HepG2 (cell line): ENCODE data around the gene MICAL3. TPM values are rescaled to one million over a fixed set of nuclear protein-coding genes. Genes with fewer than 3 reads are reported as not detected.

Experiments used
- AKAP8 ChIP-seq: sonication (generic); formaldehyde crosslinking; IDR thresholded peaks from 2 replicates; pipeline ENCODE4 v1.5.1; 2020; ENCODE audit warnings: mild to moderate bottlenecking, missing genetic modification reagents
- ATF3 ChIP-seq: sonication (generic); formaldehyde crosslinking; IDR thresholded peaks from 2 replicates; pipeline ENCODE4 v1.4.0; 2020; ENCODE audit warnings: missing genetic modification reagents
- CREM ChIP-seq, 2 experiments: sonication (generic) in 1 of 2; formaldehyde crosslinking in 1 of 2; IDR thresholded peaks; 2 replicates each; pipeline versions ENCODE4 v1.4.0 to v1.6.1; 2016 to 2020; ENCODE audit warnings: antibody characterized with exemption in 1 of 2, mild to moderate bottlenecking in 1 of 2, missing genetic modification reagents in 1 of 2
- EEA1 ChIP-seq: sonication (generic); formaldehyde crosslinking; IDR thresholded peaks from 2 replicates; pipeline ENCODE4 v1.5.1; 2020; ENCODE audit warnings: mild to moderate bottlenecking, missing genetic modification reagents, borderline replicate concordance
- FLYWCH1 ChIP-seq: sonication (generic); formaldehyde crosslinking; IDR thresholded peaks from 2 replicates; pipeline ENCODE4 v1.8.1; 2023; ENCODE audit warnings: mild to moderate bottlenecking, missing genetic modification reagents
- HOXA3 ChIP-seq: sonication (generic); formaldehyde crosslinking; IDR thresholded peaks from 2 replicates; pipeline ENCODE4 v1.5.0; 2020; ENCODE audit warnings: missing genetic modification reagents
- IRF1 ChIP-seq: sonication (generic); formaldehyde crosslinking; IDR thresholded peaks from 2 replicates; pipeline ENCODE4 v1.4.0; 2020; ENCODE audit warnings: low read depth, mild to moderate bottlenecking, missing genetic modification reagents
- KDM5B ChIP-seq: sonication (generic); formaldehyde crosslinking; IDR thresholded peaks from 2 replicates; pipeline ENCODE4 v1.4.0; 2020; ENCODE audit warnings: missing genetic modification reagents, mild to moderate bottlenecking, borderline replicate concordance
- MIER2 ChIP-seq: IDR thresholded peaks from 2 replicates; pipeline ENCODE4 v1.6.1; 2016; ENCODE audit warnings: missing biosample characterization, missing genetic modification reagents
- NR1H2 ChIP-seq: sonication (generic); formaldehyde crosslinking; IDR thresholded peaks from 2 replicates; pipeline ENCODE4 v1.8.1; 2022; ENCODE audit warnings: low read depth, missing genetic modification reagents, borderline replicate concordance
- POLR2A ChIP-seq, 2 experiments: IDR thresholded peaks; 2 replicates each; pipeline ENCODE4 v1.6.1; 2011; ENCODE audit warnings: low read depth in 2 of 2, low read length in 2 of 2, mild to moderate bottlenecking in 1 of 2, moderate library complexity in 1 of 2; ENCODE audit not compliant: insufficient read depth in 1 of 2
- RBM22 ChIP-seq: fragments of 200-400 bp; formaldehyde crosslinking; optimal IDR thresholded peaks from 2 replicates; pipeline ENCODE3; 2017; ENCODE audit warnings: mild to moderate bottlenecking, low read length, moderate library complexity
- TFDP2 ChIP-seq: sonication (generic); formaldehyde crosslinking; IDR thresholded peaks from 2 replicates; pipeline ENCODE4 v1.4.0; 2020; ENCODE audit warnings: missing genetic modification reagents
- THAP7 ChIP-seq: sonication (generic); formaldehyde crosslinking; IDR thresholded peaks from 2 replicates; pipeline ENCODE4 v1.8.1; 2023; ENCODE audit warnings: mild to moderate bottlenecking, missing genetic modification reagents
- ZC3H13 ChIP-seq: sonication (generic); formaldehyde crosslinking; IDR thresholded peaks from 2 replicates; pipeline ENCODE4 v1.8.1; 2023; ENCODE audit warnings: mild to moderate bottlenecking, missing genetic modification reagents, moderate library complexity
- ZNF460 ChIP-seq: sonication (generic); formaldehyde crosslinking; IDR thresholded peaks from 2 replicates; pipeline ENCODE4 v1.5.1; 2020; ENCODE audit warnings: missing genetic modification reagents, mild to moderate bottlenecking, borderline replicate concordance
- ZNF609 ChIP-seq: sonication (generic); formaldehyde crosslinking; IDR thresholded peaks from 2 replicates; pipeline ENCODE4 v1.4.0; 2020; ENCODE audit warnings: mild to moderate bottlenecking, missing genetic modification reagents, borderline replicate concordance
- ZNF629 ChIP-seq: sonication (generic); formaldehyde crosslinking; conservative IDR thresholded peaks from 2 replicates; pipeline ENCODE4 v1.5.0; 2020; ENCODE audit warnings: missing genetic modification reagents
- ZNF652 ChIP-seq: IDR thresholded peaks from 2 replicates; pipeline ENCODE4 v1.6.1; 2016; ENCODE audit warnings: low read depth, borderline replicate concordance
- ZNF740 ChIP-seq: sonication (generic); formaldehyde crosslinking; IDR thresholded peaks from 2 replicates; pipeline ENCODE4 v1.4.0; 2020; ENCODE audit warnings: missing genetic modification reagents
- ZSCAN29 ChIP-seq: sonication (generic); formaldehyde crosslinking; conservative IDR thresholded peaks from 2 replicates; pipeline ENCODE4 v1.4.0; 2020; ENCODE audit warnings: mild to moderate bottlenecking, missing genetic modification reagents
- polyA plus RNA-seq, 8 experiments: library from polyadenylated mRNA; depleted of rRNA in 3 of 8; stranded (reverse) in 7 of 8; unstranded in 1 of 8; fragments of >200 nt; fragmentation: Illumina TruSeq in 4 of 8; extraction: Trizol in 4 of 8; gene quantifications; 2 replicates each; pipeline versions ENCODE4 v1.2.1 to v1.2.3, GENCODE V29; 2011 to 2016; ENCODE audit warnings: low read depth in 4 of 8, missing spikeins in 1 of 8, mixed read lengths in 1 of 8; ENCODE audit not compliant: insufficient read depth in 1 of 8
- total RNA-seq, 5 experiments: library from RNA; depleted of rRNA; stranded (reverse); fragments of >200 nt; fragmentation: Illumina TruSeq; extraction: Trizol; gene quantifications; 2 replicates each; pipeline ENCODE4 v1.2.3, GENCODE V29; 2016; ENCODE audit warnings: low read depth in 1 of 5

MICAL3 gene
- total and polyA plus RNA-seq, 2 of the 13 experiments (the other 11 are each of a cell fraction or from before 2014, with no cell fraction given): 5.3 to 12.5 TPM

GRCh38 chr22:17930455-17931313 is 93.7 kb downstream of the MICAL3 start (continued):
- TF ChIP-seq TFDP2 (CRISPR knock-in tag) (no peak), AKAP8 (CRISPR knock-in tag) (no peak), EEA1 (CRISPR knock-in tag) (no peak), ZC3H13 (CRISPR knock-in tag) (no peak), HOXA3 (CRISPR knock-in tag) (peak; percentile 80), ZSCAN29 (CRISPR knock-in tag) (peak; percentile 53; the same call in 1 of the 2 replicates), FLYWCH1 (CRISPR knock-in tag) (no peak), ATF3 (no peak), ZNF609 (CRISPR knock-in tag) (peak; percentile 44; the same call in 1 of the 2 replicates), IRF1 (CRISPR knock-in tag) (no peak), CREM (IDR thresholded peaks at IDR 0.05) (peak; percentile 37; the same call in 1 of the 2 replicates), CREM (CRISPR knock-in tag; IDR thresholded peaks at IDR 0.05) (no peak), ZNF740 (CRISPR knock-in tag) (no peak), ZNF652 (CRISPR knock-in tag) (no peak), RBM22 (no peak), ZNF629 (CRISPR knock-in tag) (0 out of 2 replicates have a peak, but pooled peaks have one; percentile 34), ZNF460 (no peak), MIER2 (CRISPR knock-in tag) (no peak), KDM5B (CRISPR knock-in tag) (no peak), POLR2A (IDR thresholded peaks at IDR 0.05; ENCODE audit: insufficient read depth in 1 of 2, low read depth in 2 of 2, low read length in 2 of 2) (peak in 1 of 2 experiments; percentile 50; a peak in 1 of 4 replicates), NR1H2 (CRISPR knock-in tag) (no peak), THAP7 (CRISPR knock-in tag) (peak; percentile 99)
